HTERT RPE-1 (cell line): Measurements from ENCODE around the gene USP24.
"Not testable (repeated sequence)": the region's sequence is repeated elsewhere in the genome, so short reads cannot be mapped to it uniquely, and the experiment has no call there.

Experiments
- in situ Hi-C: fragments of 300-500 bp; cut with MboI; formaldehyde crosslinking; loops from 4 replicates; pipeline ENCODE4 v1.14.3; 2020; ENCODE audit warnings: low sequenced_read_pairs

Gene USP24

DNA sequence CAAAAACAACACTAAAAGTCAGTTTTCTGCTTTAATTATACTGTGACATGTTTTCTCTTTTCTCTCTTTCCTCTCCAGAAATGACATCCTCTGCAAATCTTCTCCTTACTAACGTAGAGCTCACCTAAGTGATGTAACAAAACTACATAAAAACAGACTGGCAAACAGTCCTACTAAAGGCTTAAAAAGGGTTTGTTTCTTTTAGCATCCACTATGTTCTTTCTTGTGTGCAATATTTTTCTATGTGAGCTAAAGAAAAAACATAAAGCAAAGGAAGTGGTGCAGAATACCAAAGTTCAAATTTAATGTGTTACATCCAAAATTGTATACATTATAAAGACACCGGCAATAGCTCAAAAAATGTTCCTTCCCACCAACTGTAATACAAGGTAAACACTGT, 14.5 kb downstream of the USP24 start:
- in situ Hi-C loops: no loop called here

DNA sequence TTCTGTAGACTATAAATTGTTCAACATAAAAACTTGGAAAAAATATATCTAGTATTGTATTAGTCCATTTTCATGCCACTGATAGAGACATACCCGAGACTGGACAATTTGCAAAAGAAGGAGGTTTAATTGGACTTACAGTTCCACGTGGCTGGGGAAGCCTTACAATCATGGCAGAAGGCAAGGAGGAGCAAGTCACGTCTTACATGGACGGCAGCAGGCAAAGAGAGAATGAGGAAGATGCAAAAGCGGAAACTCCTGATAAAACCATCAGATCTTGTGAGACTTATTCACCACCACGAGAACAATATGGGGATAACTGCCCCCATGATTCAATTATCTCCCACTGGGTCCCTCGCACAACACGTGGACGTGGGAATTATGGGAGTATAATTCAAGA, 15.4 kb downstream of the USP24 start:
- in situ Hi-C loops: not testable (repeated sequence)

DNA sequence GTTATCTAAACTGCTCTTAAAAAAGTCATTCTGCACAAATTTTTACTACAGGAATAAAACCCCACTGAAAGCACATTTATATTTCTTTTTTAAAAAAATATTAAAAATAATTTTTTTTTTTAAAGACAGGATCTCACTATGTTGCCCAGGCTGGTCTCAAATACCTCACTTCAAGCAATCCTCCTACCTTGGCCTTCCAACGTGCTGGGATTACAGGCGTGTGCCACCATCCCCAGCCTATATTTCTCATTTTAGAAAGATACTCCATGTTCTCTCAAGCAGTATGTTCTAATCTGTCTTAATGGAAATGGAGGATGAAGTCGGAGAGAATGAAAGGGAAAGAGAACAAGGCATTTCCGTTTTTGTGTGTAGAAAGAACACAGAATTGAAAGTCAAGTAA, 17.1 kb downstream of the USP24 start:
- in situ Hi-C loops: no loop called here

DNA sequence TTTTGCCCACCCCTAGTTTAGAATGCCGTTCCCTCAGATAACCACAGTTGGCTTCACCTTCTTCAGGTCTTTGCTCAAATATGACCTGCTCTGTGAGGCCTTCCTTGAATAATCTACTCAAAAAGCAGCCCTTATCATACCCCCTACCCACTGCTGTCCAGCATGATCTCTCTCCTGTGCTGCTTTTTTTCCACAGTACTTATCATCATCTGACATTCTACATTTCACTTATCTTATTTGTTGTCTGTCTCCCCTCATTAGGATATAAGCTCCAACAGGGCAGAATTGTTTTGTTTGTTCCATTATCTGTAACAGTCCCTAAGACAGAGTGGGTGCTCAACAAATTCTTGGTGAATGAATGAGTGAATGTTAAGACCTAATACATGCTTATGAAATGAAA, 18.1 kb downstream of the USP24 start:
- in situ Hi-C loops: no loop called here

DNA sequence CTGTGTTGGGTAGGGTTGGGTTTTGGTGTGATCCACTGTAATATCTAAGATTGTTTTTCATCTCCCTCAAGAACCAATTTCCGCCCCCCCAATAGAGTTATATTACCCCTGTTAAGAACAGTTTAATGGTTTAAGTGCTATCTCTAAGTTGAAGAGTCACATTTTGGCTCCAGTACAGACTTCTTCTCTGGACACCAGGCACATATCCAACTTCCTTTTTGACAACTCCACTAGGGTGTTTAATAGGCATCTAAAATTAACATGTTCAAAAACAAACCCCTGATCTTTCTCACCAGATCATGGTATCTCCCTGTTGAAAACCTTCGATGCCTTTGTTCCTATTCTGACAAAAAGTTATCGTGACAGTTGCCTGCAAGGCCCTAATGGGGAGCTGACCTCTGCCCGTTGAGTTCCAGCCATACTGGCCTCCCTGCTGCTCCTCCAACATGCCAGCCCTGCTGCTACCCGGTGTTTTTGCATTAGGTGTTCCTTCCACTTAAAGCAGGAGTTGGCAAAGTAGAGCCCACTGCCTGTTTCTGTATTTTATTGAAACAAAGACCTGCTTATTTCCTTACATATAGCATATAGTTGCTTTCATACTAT, 18.6 kb downstream of the USP24 start:
- in situ Hi-C loops: no loop called here

DNA sequence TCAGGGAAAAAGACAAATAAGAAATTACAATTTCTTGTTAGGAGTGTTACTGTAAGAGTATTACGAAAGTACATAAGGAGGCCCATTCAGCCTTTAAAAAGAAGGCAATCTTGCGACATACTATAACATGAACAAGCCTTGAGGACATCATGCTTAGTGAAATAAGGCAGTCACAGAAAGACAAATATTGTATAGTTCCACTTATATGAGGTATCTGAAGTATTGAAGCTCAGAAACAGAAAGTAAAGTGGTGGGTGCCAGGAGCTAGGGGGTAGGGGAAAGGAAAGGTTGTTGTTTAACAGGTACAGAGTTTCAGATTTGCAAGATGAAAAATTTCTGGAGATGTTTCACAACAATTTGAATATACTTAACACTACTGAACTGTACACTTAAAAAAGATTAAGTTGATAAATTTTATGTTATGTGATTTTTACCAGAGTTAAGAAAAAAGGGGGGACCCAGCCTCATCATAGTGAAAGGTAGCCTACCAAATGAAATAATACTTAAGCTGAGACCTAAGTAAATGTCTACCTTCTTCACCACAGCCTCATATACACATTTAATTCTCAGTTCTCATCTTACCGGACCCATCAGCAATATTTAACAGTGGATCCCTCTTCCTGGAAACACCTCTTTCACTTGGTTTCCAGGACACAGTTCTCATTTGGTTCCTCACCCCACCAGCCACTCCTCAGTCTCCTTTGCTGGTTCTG, 19.5 kb downstream of the USP24 start:
- in situ Hi-C loops: no loop called here

DNA sequence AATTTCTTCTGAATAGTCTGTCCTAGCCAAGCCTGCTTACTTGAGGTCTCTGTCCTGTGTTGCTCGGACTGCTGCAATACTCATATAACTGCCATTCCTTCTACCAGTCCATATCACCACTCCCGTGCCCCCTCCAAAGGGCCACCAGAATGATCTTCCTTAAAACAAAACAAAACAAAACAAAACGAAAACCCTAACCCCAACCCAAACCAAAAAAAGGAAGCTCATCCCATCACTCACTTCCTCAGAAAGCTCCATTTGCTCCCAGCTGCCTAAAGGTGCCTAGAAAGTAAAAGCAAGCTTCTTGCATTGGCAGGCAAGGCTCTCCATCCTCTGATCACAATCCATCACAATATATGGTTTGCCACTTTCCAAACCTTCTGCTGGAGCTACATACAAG, 20.3 kb downstream of the USP24 start:
- in situ Hi-C loops: no loop called here

DNA sequence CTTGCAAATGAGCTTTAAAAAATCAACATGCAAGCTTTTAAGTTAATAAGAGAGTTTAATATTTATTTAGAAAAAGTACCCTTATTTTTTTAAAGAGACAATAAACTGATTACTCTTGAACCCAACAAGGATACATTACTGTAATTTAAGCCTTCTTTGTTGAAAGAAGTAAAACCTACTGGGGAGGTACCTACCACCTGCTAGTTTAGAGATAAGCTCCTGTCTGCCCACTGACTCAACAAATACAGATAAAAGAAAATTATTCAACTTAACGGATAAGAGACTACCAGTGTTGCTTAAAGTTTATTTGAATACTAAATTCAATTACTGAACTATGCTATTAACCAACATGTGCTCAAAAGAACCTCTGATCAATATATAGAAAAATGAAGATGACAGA, 23.1 kb downstream of the USP24 start:
- in situ Hi-C loops: no loop called here

DNA sequence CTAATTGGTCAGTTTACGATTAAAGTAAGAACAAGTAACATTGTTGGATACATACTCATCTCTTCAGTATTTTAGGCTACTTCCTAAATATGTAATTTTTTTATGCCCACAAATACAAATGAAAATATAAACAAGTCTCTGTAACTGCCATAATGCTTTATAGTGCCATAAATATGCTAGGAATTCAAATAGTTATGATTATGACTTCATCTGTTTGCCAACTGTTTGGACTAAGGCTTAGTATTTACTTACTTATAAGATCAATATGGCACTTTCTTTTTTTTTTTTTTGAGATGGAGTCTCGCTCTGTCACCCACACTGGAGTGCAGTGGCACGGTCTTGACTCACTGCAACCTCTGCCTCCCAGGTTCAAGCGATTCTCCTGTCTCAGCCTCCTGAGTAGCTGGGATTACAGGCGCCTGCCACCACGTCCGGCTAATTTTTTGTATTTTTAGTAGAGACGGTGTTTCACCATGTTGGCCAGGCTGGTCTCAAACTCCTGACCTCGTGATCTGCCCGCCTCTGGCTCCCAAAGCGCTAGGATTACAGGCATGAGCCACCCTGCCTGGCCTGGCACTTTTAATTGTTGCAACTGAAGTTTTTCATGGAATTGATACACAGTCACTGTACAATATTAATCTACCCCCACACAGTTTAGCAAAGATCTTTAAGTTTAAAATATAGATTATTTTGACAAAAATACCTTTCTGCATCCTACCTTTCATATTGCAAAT, 23.8 kb downstream of the USP24 start:
- in situ Hi-C loops: not testable (repeated sequence)

DNA sequence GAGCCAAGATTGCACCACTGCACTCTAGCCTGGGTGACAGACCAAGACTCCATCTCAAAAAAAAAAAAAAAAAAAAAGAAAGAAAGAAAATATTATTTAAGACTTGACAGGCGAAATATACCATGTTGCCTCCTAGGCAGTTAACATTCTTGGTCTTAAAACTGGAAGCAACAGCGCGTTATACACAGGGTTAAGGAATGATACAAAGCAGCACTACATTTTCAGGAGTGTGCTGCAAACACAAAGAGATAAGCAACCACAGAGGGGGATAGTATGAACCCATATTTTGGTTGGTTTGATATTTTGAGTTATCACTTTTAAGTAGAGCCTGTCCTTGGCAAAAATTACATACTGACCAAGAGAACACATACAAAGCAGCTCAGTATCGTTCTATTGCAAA, 25.1 kb downstream of the USP24 start:
- in situ Hi-C loops: no loop called here

DNA sequence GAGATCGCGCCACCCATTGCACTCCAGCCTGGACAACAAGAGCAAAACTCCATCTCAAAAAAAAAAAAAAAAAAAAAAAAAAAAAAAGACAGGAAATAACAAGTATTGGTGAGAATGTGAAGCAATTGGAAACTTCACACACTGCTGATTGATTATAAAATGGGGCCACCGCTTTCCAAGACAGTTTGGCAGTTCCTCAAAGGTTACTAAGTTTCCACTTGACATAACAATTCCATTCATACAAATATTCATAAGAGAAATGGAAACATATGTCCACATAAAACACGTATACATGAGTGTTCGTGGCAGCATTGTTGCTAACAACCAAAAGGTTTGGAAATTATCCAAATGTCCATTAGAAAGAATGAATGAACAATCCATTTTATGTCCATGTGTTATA, 26.3 kb downstream of the USP24 start:
- in situ Hi-C loops: no loop called here

DNA sequence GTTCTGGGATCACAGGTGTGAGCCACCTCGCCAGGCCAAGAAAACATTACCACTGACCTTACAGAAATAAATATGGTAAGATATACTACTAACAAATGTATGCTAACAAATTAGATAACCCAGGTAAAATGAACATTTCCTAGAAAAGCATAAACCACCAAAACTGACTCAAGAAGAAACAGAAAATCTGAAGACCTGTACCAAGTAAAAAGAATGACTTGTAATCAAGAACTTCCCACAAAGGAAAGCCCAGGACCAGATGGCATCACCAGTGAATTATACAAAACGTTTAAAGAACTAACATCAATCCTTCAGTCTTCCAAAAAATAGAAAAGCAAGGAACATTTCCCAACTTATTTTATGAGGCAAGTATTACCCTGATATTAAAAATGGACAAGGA, 29.3 kb downstream of the USP24 start:
- in situ Hi-C loops: no loop called here

DNA sequence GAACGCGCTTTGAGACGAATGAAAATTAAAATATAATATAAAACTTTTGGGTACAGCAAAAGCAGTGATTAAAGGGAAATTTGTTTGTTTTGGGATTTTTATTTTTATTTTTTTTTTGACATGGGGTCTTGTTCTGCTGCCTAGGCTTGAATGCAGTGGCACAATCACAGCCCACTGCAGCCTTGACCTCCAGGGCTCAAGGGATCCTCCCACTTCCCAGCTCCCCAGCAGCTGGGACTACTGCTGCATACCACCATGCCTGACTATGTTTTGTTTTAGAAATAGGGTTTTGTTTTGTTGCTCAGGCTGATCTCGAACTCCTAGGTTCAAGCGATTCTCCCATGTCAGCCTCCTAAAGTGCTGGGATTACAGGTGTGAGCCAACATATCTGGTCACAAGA, 30.3 kb downstream of the USP24 start:
- in situ Hi-C loops: no loop called here

DNA sequence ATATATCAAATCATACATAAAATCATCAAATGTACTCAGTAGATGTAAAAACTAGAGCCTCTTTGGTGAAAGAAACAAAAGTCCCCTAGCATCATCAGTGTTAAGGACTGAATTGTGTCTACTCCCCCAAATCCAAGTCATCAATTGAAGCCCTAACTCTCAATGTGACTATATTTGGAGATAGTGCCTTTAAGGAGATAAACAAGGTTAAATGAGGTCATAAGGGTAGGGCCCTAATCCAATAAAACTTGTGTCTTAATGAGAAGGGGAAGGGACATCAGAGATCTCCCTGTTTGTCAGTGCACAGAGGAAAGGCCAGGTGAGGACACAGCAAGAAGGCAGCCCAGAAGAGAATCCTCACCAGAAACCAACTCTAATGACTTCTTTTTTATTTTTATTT, 33.5 kb downstream of the USP24 start:
- in situ Hi-C loops: no loop called here

DNA sequence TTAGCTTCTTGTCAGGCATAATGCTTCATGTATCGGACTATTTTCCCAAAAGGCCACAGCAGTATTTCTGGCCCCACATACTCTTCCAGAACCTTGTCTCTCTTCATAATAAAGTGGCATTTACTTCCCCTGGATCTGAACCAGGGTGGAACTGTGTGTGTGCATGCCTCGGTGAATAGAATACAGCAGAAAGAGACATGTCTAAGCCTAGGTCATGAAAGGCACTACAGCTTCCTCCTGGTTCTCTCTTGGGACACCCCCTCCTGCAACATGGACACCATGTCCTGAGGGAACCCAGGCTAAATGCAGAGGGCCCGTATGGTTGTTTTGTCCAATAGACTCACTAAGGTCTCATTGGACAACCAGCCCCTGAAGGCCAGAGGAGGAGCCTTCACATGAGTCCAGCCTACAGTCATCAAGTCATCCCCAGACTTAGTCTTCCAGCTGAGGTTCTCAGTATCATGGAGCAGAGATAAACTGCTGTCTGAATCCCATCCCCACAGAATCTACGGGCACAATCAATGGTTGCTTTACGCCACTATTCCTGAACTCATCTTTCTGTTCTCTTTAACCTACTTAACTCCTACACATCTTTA, 35.0 kb downstream of the USP24 start:
- in situ Hi-C loops: no loop called here

DNA sequence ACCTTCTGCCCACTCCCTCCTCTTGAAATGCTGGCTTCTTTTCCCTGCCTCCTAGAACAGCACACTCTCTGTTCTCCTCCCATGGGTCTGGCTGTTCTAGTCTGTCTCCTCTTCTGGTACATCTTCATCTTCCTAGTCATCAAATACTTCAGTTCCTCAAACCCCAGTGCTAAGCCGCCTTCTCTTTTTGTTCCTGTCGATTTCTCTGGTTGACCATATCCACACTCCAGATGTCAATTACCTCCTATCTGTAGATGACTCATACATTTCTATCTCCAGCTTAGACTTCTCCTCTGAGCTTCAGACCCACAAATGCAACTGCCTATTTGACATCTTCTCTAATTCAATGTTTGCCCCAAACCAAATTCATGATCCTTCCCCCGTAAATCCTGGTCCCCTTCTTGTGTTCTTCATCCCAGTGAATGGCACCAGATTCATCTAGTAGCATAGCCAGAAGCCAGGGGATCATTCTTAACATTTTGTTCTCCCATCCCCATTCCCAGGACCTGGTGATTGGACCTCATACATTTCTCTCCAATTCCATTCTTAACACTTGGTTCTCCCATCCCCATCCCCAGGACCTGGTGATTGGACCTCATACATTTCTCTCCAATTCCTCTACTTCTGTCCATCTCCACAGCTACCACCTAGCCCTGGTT, 35.9 kb downstream of the USP24 start:
- in situ Hi-C loops: no loop called here

DNA sequence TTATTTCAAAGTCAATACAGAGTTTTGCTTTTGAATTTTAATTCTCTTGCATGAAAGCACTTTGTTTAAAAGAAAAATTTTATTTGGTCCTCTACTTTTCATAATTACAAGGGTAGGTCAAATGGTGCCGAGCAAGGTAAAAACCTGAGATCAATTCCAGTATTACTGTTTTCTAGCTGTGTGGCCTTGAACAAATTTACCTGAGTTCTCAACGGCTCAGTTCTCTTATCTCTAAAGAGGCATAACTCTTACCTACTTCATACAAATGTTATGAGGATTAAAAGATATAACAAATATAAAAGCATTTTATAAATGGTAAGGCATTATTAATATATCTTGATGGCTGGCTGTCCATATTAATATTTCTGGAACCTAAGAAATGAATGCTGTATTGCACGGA, 42.5 kb downstream of the USP24 start:
- in situ Hi-C loops: no loop called here

DNA sequence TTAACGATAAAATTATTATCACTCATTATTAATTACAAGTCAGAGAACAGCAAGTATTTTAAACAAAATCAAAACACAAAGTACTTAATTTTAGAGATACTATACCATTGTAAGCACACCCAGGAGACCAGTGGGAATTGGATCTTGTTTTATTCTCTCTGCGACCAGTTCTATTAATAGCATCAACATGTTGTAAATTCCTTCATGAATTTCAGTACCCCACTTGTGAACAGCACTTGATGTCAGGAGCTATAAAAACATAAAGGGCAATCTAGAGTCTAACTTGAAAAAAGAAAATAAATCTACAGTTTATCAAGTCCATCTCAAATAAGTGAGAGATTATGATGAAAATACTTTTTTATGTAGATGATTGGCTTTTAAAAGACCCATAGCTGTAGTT, 42.9 kb downstream of the USP24 start:
- in situ Hi-C loops: no loop called here

DNA sequence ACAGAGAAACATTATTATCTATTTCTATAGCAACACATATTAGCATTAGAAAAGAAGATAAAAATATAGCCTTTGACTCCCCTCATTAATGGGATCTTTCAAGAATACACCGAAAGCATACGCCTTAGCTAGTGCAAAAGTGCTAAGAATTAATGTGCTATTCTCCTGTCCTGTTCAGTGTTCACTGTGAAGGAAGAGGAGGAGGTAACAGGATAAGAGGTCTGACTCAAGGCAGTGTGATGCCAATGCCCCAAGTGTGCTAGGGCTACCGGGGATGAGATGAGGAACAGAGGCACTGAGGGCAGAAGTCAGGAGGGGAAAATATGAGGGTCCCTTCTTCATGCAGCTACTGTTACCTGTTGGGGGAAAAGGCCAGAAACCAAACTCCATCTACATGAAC, 43.5 kb downstream of the USP24 start:
- in situ Hi-C loops: no loop called here

DNA sequence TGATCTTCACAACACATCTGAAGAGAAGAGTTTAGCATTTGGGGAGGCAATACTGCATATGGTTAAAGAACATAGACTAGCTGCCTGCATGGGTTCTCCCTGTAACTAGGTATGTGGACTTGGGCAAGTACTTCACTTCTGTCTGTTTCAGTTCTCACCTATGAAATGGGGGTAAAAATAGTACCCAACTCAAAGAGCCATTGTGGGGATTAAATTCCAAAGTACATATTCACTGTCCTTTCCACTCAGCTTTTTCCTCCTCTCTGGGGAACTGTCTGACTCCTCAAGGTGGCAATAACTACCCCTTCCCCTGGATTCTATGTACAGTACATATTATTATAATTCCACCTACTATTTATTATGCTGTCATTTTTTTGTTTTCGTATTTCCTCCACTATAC, 44.7 kb downstream of the USP24 start:
- in situ Hi-C loops: no loop called here

DNA sequence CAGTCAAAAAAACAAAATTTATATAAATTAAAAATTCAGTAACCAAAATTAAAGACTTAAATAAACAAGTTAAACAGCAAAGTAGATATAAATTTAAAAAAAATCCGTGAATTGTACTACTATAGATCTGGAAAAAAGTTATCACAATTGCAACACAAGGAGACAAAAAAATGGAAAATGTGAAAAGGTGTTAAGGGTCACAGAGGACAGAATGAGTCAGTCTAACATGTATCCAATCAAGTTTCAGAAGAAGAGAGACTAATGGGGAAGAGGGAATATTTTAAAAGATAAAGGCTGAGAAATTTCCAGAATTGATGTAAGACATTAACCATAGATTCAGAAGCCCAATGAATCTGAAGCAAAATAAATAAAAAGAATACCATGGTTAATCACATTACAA, 46.0 kb downstream of the USP24 start:
- in situ Hi-C loops: no loop called here
